Progenitor cell of endocrine pancreas (in vitro differentiated cells): ENCODE data around the gene RCBTB1. TPM values are rescaled to one million over a fixed set of nuclear protein-coding genes. Genes with fewer than 3 reads are reported as not detected.

Experiments
- DNase-seq: peaks from one replicate; pipeline ENCODE4 v3.0.0; 2021; ENCODE audit warnings: low spot score; ENCODE audit not compliant: unreplicated experiment
- H3K27ac Mint-ChIP-seq: 2 replicates; pipeline ENCODE4 v1.8.0; 2021; ENCODE audit warnings: mild to moderate bottlenecking, moderate library complexity, mixed read lengths
- H3K27me3 Mint-ChIP-seq: 2 replicates; pipeline ENCODE4 v1.8.0; 2021; ENCODE audit warnings: mixed read lengths
- H3K36me3 Mint-ChIP-seq: 2 replicates; pipeline ENCODE4 v1.8.0; 2022; ENCODE audit warnings: mixed read lengths; ENCODE audit not compliant: insufficient read depth
- H3K4me1 Mint-ChIP-seq: 2 replicates; pipeline ENCODE4 v1.8.0; 2021; ENCODE audit warnings: low read depth, mixed read lengths
- H3K4me3 Mint-ChIP-seq: 2 replicates; pipeline ENCODE4 v1.8.0; 2021; ENCODE audit warnings: low read depth, mild to moderate bottlenecking, moderate library complexity, mixed read lengths
- H3K9me3 Mint-ChIP-seq: 2 replicates; pipeline ENCODE4 v1.8.0; 2021; ENCODE audit warnings: low read depth, mixed read lengths
- CTCF ChIP-seq: fragments of 200-600 bp; sonication (generic); IDR thresholded peaks from one replicate; pipeline ENCODE4 v1.5.0; 2021; ENCODE audit warnings: antibody characterized with exemption, mild to moderate bottlenecking; ENCODE audit not compliant: unreplicated experiment
- total RNA-seq: library from RNA; stranded (reverse); gene quantifications from 2 replicates; pipeline ENCODE4 v1.2.1, GENCODE V29; 2021

Gene RCBTB1
- total RNA-seq, 1 donor from 2014 or later = 29.8 TPM

- H3K27ac Mint-ChIP-seq = peak overlapping the region; percentile 98
- no peaks in the 10 kb centered on the region for H3K36me3 Mint-ChIP-seq
- no peak overlapping the region for H3K4me3 Mint-ChIP-seq
- peaks cover 20% of the 10 kb centered on the region for H3K4me1 Mint-ChIP-seq
- H3K9me3 Mint-ChIP-seq = no peaks in the 10 kb centered on the region
- DNase-seq = no peak
- TF ChIP-seq CTCF = no peak
- H3K27me3 Mint-ChIP-seq = no peaks in the 10 kb centered on the region
These were observed 2.0 kb upstream of the RCBTB1 start for GRCh38 chr13:49587311-49587847.

- H3K4me3 Mint-ChIP-seq = peak overlapping the region; percentile 84
- TF ChIP-seq CTCF = no peak
These were observed 1.4 kb upstream of the RCBTB1 start for GRCh38 chr13:49586717-49587116.

GRCh38 chr13:49584771-49585182 is 581 bp downstream of the RCBTB1 start:
- H3K9me3 Mint-ChIP-seq = no peaks in the 10 kb centered on the region
- H3K27ac Mint-ChIP-seq = peak overlapping the region; percentile 92

More at GRCh38 chr13:49586717-49587116, 1.4 kb upstream of the RCBTB1 start:
- peak overlapping the region; percentile 98 for H3K27ac Mint-ChIP-seq
- DNase-seq = no peak
- H3K9me3 Mint-ChIP-seq = no peaks in the 10 kb centered on the region
- H3K36me3 Mint-ChIP-seq = no peaks in the 10 kb centered on the region
- peaks cover 20% of the 10 kb centered on the region for H3K4me1 Mint-ChIP-seq
- no peaks in the 10 kb centered on the region for H3K27me3 Mint-ChIP-seq

GRCh38 chr13:49580980-49581680 is 4.2 kb downstream of the RCBTB1 start:
- DNase-seq = no peak
- no peak for TF ChIP-seq CTCF
- H3K4me1 Mint-ChIP-seq = peaks cover 7% of the 10 kb centered on the region
- no peaks in the 10 kb centered on the region for H3K27me3 Mint-ChIP-seq
- no peak overlapping the region for H3K27ac Mint-ChIP-seq
- peaks cover 8% of the 10 kb centered on the region for H3K36me3 Mint-ChIP-seq
- H3K4me3 Mint-ChIP-seq = no peak overlapping the region
- no peaks in the 10 kb centered on the region for H3K9me3 Mint-ChIP-seq

More at GRCh38 chr13:49584771-49585182, 581 bp downstream of the RCBTB1 start:
- no peak for DNase-seq
- TF ChIP-seq CTCF = no peak
- H3K36me3 Mint-ChIP-seq = peaks cover 6% of the 10 kb centered on the region
- H3K27me3 Mint-ChIP-seq = no peaks in the 10 kb centered on the region
- peak overlapping the region; percentile 81 for H3K4me3 Mint-ChIP-seq
- H3K4me1 Mint-ChIP-seq = peaks cover 20% of the 10 kb centered on the region

- TF ChIP-seq CTCF = no peak
- Mint-ChIP-seq H3K27ac (no peak overlapping the region), H3K36me3 (peaks cover 10% of the 10 kb centered on the region), H3K9me3 (no peaks in the 10 kb centered on the region), H3K4me3 (no peak overlapping the region), H3K4me1 (peaks cover 3% of the 10 kb centered on the region), H3K27me3 (no peaks in the 10 kb centered on the region)
- no peak for DNase-seq
These were observed 5.9 kb downstream of the RCBTB1 start for GRCh38 chr13:49579501-49579900.
